GM20431 (cell line): ENCODE data around the gene KNCN.

Experiments
- in situ Hi-C: fragments of 300-500 bp; cut with MseI, MboI; formaldehyde crosslinking; loops from one replicate; pipeline ENCODE4 v1.15.0; 2020; ENCODE audit warnings: low sequenced_read_pairs; ENCODE audit not compliant: unreplicated experiment

The KNCN gene

GRCh38 chr1:46551597-46552095 is at the start of gene KNCN:
TSS of gene KNCN (minus strand) at chr1:46551647. CDS start at chr1:46551215, 432 bp downstream.
- in situ Hi-C loops, result no loop called here

- in situ Hi-C loops, result no loop called here
Observed at GRCh38 chr1:46599059-46599970, 47.9 kb upstream of the KNCN start.

GRCh38 chr1:46596846-46597245 is 45.4 kb upstream of the KNCN start:
- in situ Hi-C loops, result no loop called here

GRCh38 chr1:46596036-46596435 is 44.6 kb upstream of the KNCN start:
- in situ Hi-C loops, result no loop called here

- in situ Hi-C loops, result no loop called here
Observed at GRCh38 chr1:46595127-46595526, 43.7 kb upstream of the KNCN start.

- in situ Hi-C loops, result no loop called here
Observed at GRCh38 chr1:46594063-46594462, 42.6 kb upstream of the KNCN start.

- in situ Hi-C loops, result no loop called here
Observed at GRCh38 chr1:46592823-46593222, 41.4 kb upstream of the KNCN start.

GRCh38 chr1:46589529-46589928 is 38.1 kb upstream of the KNCN start:
- in situ Hi-C loops, result no loop called here

- in situ Hi-C loops, result no loop called here
Observed at GRCh38 chr1:46587069-46587468, 35.6 kb upstream of the KNCN start.

- in situ Hi-C loops, result no loop called here
Observed at GRCh38 chr1:46585312-46585938, 34.0 kb upstream of the KNCN start.

- in situ Hi-C loops, result no loop called here
Observed at GRCh38 chr1:46583494-46583893, 32.0 kb upstream of the KNCN start.

GRCh38 chr1:46582972-46583371 is 31.5 kb upstream of the KNCN start:
- in situ Hi-C loops, result no loop called here

- in situ Hi-C loops, result no loop called here
Observed at GRCh38 chr1:46581681-46582455, 30.4 kb upstream of the KNCN start.

- in situ Hi-C loops, result no loop called here
Observed at GRCh38 chr1:46580140-46580903, 28.9 kb upstream of the KNCN start.

GRCh38 chr1:46577671-46578070 is 26.2 kb upstream of the KNCN start:
- in situ Hi-C loops, result no loop called here

GRCh38 chr1:46576596-46576995 is 25.1 kb upstream of the KNCN start:
- in situ Hi-C loops, result no loop called here

GRCh38 chr1:46575778-46576177 is 24.3 kb upstream of the KNCN start:
- in situ Hi-C loops, result no loop called here

- in situ Hi-C loops, result no loop called here
Observed at GRCh38 chr1:46575300-46575699, 23.9 kb upstream of the KNCN start.

- in situ Hi-C loops, result no loop called here
Observed at GRCh38 chr1:46571691-46572225, 20.3 kb upstream of the KNCN start.
